G401.6 (cell line): Measurements from ENCODE around the gene SH2D2A.

Source experiments
- FAIRE-seq: peaks from 2 replicates; lab custom pipeline; 2012; peaks lifted over from hg19 to GRCh38; lab: Jason Lieb, UNC

The SH2D2A gene

DNA sequence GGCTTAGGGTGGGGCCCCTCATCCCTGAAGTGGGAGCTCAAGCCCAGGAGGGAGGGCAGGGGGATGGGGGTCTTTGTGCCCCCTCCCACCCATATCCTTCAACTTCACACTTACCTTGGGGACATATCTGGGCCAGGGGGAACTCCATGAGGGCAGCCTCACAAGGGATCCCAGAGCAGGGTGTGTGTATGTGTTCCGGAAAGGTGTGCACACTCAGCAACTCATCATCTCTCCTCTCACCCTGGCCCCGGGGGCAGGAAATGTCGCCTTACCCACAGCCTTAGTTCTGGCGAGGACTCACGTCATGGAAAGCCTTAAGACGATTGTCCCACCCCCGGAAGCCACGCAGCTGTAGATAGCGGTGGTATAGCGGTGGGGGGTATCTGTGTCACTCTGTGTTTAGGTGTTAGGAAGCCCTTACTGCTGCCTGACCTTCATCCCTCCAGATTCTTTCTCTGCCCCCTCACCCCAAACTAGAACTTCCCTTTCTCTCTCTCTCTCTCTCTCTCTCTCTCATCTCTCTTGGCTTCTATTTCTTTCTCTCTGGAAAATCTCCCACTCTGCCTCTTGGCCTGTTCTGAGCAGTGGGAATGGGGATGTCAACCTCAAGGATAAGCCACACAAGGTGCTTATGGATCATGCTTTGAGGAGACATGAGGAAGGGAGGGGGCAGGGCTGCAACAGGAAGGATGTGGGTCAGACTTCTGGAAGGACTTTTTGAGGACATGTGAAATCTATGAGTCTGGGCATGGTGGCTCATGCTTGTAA is at the start of gene SH2D2A:
SH2D2A (minus strand) TSS at position 288 of the 768 bp plus-strand sequence; CDS start at position 148, 140 bp downstream.
- no peak for FAIRE-seq

DNA sequence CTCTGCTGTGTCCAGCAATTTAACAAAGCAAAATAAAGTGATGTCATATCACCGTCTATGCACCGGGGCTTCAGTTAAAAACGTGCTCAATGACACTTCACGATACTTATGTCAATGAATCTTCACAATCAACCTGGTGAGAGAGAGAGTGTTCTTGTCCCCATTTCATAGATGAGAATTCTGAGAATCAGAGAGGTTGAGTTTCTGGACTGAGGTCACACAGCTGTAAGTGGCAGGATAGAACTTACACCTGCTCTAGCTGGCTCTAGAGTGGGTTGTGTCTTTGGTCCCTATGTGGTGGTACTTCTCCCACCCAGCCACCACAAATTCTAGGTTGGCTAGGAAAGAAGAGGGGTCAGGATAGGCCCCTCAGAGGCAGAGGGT is 49.2 kb upstream of the SH2D2A start:
- FAIRE-seq: no peak

DNA sequence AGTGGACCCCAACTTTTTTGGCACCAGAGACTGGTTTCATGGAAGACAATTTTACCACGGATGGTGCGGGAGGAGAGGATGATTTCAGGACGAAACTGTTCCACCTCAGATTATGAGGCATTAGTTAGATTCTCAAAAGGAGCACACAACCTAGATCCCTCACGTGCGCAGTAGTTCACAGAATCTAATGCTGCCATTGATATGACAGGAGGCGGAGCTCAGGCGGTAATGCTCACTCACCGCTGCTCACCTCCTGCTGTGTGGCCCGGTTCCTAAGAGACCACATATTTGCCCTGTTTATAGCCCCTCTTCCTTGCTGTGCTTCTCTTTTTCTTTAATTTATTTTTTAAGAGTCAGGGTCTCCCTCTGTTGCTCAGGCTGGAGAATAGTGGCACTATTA is 48.6 kb upstream of the SH2D2A start:
- no peak for FAIRE-seq

DNA sequence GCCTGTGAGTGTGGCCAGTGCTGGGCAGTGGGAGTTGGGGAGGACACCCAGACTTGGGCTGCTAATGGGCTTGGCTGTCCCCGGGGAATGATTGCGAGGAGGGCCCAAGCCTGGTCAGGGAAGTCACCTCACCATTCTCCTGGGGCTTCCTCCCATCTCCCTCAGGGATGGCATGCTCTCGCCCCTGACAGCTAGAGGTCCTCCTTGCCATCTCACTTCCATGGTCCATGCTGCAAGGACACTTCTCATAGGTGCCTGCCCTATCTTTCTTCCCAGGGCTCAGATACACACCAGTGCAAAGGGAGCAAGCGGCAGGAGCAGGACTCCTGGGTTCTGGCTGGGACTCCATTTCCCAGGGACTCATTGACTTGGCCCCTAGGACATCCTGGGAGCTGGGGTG is 48.1 kb upstream of the SH2D2A start:
- no peak for FAIRE-seq

DNA sequence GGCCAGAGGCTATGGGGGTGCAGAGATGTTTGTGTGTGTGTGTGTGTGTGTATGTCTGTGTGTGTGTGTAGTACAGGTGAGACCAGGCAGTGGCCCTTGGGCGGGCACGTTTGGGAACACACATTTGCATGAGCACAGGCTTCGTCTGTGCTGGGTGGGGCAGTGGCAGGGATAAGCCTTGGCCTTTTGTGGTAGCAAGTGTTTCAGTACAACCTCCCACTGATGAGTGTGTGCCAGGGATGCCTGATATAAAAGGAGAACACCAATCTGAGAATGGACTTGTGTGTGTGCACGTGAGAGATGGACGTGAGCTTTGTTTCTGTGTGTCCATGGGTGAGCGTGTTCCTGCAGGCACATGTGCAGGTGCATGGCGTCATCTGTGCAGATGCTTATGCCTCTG is 47.0 kb upstream of the SH2D2A start:
- FAIRE-seq: no peak

DNA sequence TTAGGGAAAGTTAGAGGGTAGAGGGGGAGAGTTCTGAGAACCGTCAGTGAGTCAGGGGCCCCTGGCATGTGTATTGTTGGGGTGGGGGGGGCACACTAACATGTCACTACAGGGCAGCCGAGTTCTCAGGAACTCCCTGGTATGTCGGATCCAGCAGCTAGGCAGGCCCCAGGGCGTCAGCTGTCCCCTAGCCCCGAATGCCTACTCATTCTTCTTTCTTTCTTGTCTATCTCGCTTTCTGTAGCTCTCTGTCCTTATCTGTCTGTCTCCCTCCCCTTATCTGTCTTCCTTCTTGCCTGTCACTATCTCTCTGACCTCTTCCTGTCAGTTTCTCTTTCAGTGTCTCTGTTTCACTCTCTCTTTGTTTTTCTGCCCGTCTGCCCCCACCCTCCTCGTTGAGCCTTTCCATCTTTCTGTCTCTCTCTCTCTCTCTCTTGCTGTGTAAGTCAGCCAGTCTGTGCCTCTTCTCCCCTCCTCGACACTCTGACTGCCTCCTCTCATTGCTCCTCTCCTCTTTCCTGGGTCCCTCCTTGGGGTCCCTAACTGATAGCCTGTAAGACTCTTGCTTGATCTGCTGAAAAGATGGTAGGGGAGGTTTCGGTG is 46.5 kb upstream of the SH2D2A start:
- no peak for FAIRE-seq

DNA sequence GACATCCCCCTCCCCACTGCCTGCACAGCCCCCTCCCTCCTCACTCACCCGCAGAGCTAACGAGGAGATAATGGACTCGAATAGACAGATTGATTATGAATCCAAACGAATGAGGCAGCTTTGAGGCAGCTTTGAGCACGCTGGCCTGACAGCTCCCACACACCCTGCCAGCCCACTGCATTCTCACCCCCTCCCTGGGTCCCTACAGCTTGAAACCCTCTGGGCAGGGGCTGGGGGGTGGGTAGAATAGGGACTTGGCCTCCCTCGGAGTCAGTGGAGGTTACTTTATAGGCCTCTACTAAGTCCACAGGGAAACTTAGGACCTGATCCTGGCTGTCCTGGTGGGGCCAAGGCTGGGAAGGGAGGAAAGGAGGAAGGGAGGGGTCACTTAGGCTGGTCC is 45.9 kb upstream of the SH2D2A start:
- FAIRE-seq: no peak

DNA sequence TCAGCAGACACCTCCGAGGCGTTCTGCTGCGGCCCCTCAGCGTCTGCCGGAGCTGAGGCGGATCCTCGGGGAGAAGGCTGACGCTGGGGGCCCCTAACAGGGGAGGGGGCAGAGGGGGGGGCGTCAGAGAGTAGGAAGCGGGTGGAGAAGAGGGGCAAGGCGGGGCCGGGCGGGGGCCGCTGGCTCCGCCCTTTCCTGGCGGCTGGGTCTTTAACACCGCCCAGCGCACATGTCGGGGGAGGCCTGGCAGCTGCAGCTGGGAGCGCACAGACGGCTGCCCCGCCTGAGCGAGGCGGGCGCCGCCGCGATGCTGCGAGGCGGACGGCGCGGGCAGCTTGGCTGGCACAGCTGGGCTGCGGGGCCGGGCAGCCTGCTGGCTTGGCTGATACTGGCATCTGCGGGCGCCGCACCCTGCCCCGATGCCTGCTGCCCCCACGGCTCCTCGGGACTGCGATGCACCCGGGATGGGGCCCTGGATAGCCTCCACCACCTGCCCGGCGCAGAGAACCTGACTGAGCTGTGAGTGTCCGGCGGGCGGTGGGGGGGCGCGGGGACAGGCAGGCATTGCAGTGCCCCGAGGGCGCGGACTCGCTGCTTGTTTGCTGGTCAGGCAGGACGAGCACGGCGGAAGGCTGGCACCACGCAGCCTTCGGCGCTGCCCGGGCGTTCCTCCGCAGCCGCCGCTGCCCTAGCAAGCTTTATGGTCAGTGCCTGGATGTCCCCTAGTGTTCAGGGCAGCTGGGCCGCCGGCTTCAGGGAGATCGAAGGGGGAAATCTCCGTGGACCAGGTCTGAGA is 44.2 kb upstream of the SH2D2A start, which contains the start of gene NTRK1:
NTRK1 (plus strand) TSS at position 238 of the 796 bp plus-strand sequence; CDS start at position 308, 70 bp downstream.
- FAIRE-seq: no peak

DNA sequence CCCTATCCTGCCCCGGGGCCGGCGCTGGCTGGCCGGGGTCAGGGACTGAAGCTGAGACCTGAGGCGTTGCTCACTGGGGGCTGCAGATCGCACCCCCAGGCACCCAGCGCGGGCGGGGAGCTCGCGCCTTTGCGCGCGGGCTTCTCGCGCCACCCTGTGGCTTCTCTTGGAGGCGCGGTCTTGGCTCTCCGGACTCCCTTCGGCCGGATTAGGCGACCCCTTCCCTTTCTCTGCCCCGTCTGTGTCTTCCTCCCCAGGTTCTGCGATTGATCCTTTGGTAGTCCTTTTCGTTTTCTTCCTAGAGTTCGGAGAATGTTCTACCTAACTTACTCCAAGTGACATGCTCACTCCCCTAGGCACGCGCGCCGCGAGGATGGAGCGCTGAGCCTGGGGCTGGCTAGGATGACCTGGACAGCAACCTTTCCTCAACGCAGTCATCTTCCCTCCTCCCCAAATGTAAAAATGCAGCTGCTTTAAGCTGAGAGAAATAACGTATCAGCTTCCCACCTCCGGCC is 43.5 kb upstream of the SH2D2A start:
- FAIRE-seq: no peak

DNA sequence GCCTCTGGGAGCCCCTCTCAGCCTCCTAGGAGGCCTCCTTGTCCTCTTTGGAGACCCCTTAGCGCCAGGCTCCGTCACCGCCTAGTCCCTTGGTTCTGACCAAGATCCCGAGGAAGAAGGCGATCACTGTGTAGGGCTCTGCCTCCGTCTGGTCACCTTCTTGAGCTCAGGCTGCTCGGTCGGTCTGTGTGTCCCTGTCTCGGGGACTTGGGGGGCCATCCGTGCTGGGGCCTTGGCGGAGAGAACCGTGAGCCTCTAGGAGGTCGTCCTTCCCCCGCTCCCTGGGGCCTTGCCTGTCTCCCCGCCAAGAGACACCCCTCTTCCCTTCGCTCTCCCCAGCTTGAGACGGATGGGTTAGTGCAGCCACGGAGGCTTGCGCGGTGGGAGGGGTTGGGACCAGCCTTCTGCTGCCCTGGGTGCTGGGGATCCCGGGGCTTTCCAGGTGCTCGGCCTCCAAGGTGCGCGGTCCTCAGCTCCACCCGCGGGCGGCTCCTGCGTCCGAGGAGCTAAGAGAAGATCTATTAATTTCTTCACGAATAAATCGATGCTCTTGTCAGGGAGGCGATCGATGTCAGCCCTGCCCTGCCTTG is 43.0 kb upstream of the SH2D2A start:
- no peak for FAIRE-seq

DNA sequence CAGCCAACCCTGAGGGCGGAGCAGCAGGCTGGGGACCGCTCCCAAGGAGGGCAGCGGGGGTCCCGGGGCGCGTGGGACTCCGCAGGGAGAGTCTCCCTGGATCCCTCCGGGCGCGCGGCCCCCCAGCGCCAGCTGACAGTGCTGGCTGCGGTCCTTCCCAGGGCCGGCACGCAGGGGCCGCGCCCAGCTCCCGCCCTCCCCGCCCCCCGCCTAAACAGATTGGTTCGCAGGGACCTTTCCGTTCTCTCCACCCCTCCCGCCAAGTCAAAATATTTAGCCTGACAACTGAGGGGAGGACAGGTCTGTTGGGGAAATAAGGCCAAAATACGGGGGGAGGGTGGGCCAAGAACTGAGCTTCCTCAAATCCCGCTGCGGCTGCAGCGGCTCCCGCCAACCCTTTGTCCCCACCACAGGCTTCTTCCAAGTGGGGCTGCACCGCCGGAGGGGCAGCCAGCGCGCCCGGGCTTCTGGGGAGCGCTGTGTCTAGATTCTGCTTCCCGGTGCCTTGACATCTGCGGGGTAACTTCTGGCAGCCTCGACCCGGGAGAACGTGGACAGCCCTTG is 42.4 kb upstream of the SH2D2A start, which contains the start of gene INSRR:
INSRR (minus strand) TSS at position 159 of the 564 bp plus-strand sequence. CDS start 496 bp downstream, outside the sequence.
- FAIRE-seq: no peak

DNA sequence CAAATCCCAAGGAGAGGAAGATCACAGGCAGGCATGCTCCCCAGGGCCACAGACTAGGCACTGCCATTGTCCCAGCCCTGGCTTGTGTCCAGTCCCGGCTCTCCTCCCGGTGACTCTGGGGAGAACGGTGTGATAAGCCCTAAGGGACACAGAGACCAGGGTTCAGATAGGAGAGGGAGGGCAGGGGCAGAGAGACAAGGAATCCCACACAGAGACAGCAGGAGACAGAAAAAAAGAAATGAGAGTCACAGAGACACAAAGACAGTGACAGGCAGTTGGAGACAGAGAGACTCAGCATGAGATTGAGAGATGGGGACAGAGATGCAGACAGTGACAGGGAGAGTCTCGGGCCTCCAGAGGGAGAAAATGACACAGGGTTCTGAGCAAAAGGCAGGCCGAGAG is 41.9 kb upstream of the SH2D2A start:
- FAIRE-seq: no peak

DNA sequence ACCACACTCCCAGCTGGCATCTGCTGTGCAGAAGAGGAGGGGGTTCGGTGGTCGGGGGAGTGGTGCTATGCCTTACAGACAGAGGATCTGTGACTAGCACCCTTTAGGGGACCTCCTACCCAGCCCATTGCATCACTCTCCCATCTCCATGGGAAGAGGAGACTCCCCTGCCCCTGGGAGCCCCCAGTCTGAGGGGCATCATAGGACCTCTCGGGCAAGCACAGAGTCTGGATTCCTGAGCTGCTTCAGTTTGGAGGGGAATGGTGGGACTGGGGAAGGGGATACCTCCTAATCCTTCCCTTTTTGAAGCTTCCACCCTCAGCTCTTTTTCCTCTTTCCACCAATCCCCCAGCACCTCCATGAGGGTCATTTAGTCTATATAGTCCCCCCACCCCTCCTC is 40.9 kb upstream of the SH2D2A start:
- FAIRE-seq: no peak

DNA sequence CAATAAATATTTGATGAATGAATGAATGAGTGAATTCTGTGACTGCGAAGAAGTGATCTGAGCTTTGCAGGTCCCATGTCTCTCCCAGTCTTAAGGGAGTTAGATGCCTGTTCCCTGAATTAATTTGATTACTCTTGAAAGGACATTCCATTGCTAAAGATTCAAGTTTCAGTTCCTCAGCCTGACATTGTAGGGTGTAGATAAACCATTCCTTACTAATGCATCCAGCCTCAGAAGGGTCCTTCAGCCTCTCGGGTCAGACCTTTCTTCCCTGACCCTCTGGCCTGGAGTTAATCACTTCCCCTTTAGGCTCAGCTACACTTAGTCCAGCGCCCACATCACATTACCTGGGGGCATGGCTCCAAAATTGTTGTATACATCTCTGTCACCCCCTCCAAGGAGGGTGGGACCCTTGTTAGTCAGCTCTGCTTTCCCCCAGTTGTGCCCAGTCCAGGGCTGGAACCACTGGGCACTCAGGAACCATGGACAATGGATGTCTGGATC is 39.7 kb upstream of the SH2D2A start:
- no peak for FAIRE-seq

DNA sequence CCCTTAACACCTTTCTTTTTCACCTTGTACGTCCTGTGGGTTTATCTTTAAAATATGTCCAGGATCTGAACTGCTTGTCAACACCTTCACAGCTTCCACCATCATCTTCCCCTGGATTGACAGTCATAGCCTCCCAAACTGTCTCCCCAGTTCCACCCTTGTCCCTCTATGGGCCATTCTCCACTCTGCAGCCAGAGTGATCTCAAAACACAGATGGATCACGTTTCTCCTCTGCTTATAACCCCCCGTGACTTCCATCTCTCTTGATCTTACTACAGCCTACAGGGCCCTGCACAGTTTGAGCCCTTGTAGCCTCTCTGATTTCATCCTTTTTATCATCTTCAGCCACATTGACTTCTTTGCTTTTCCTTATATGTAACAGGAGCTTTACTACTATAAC is 38.0 kb upstream of the SH2D2A start:
- FAIRE-seq: no peak

DNA sequence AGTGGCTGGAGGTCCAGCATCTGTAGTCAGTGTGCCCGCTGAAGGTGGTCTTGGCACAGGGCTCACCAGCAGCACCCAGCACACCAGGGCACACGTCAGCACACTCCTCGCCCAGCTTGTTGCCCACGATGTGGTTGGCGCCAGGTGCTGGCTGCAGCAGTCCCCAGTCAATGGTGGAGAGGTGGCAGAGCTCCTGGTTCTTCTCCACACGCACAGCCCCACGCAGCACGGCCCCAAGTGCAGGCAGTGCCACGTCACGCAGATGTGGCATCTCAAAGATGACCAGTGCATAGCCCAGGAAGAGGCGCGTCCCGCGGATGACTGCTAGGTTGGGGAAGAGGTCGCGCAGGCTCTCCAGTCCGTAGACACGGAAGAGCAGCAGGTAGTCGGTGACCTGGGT is 37.1 kb upstream of the SH2D2A start:
- no peak for FAIRE-seq

DNA sequence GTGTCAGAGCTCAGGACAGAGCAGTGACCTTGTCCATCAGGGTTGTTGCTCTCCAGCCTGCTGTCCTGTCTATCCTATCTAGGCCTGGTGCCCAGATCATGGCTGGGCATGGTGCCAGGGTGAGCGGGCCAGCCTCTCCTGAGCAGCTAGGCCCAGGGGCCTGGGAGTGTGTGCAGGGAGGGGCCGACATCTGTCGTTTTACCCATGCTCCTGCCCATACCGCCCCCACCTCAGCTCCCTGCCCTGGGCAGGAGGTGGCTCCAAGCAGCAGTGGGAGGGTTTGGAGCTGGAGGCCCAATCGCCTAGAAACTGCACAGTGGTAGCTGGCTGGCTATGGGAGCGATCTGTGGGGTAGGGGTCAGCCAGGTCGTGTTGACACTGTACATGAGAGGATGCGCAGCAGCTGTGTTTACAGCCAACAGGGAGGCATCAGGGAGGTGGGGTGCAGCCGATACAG is 35.8 kb upstream of the SH2D2A start:
- no peak for FAIRE-seq

DNA sequence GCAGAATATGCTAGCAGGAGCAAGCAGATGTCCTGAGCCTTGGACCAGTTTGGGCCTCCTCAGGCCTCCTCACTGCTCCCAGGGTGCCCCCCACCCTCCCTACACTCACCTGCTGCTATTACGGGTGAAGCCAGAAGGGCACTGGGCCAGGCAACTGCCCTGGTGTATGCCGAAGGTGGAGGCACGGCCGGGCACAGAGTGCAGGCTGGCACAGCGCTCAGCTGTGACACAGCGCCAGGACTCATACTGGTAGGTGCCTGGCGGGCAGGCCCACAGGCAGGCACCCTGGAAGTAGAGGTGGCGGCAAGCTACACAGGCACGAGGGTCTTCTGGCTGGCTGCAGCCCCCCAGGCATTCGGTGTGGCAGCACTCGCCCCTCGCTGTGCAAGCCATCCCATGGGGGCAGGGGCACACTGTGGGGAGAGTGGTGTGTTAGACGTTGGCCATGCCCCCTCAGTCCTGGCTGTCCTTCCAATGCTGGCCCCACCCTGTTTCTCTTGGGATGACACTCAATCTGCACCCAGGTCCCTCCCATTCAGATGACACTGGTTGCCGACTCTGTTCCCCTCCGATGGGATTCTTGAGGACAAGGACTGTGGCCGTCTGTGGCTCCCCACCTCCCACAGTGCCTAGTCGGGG is 35.2 kb upstream of the SH2D2A start:
- FAIRE-seq: no peak

DNA sequence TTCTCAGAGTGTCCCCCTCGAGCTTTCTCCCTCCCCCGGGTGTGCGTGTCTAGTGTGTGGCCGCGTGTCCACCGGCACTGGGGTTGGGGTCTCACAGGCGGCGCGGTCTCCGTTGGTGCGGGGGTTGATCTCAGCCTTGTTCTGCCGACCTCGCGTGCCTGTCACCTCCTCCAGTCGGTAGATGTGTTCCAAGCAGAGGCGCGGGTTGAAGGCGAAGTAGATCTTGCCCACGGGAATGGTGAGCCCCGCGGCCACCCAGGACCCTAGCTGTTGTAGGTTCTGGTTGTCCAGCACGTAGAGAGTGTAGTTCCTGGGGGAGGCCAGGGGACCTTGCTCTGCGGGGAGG is 32.5 kb upstream of the SH2D2A start:
- no peak for FAIRE-seq

DNA sequence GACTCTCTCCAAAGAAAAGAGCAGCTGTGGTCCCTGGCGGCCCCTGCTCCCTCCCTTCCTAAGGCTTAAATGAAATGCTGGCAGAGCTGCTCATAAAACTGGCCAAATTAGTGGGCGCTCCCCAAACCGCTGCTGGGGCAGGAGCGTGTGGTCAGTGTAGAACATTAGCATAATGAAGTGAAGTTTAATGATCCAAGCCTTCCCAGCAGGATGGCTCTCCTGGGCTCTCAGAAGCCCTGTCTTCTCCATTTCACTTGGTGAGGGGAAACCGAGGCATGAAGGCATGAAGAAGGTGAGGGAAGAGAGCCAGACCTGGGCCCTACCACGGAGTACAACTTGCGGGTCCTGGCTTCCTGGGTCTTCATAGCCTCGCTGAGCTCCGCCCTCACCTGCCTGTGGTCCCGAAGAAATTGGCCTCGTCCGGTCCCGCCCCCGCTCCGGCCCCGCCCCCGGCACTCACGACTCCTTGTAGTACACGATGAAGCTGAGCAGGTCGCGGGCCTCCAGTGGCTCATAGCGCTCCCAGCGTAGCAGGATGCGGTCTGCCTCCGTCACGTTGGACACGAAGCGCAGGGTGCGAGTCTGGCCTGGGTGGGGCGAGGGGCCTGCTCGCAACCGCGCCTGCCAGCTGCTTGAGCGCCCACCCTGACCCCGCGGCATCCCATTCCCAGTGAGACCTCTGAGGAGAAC is 32.0 kb upstream of the SH2D2A start:
- no peak for FAIRE-seq
